ENCODE data around the gene RAB3C. TPM values are rescaled to one million over a fixed set of nuclear protein-coding genes. Genes with fewer than 3 reads are reported as not detected.

The RAB3C gene
- total RNA-seq, 1 experiment from 2014 or later, result 13.3 TPM

GRCh38 chr5:58851571-58851970, 268.7 kb downstream of the RAB3C start:
- DNase-seq (ENCODE audit: low spot score) (no peak), ATAC-seq (no peak)
- POLR2A ChIA-PET, result no interaction called here
- CTCF ChIA-PET, result interaction anchor here (5.3 kb wide), 1 partner anchor 353 kb away, joined by 69 read pairs; no protein-coding TSS in a partner anchor
- Mint-ChIP-seq H3K27ac (no peak overlapping the region), H3K27me3 (ENCODE audit: low read depth) (no peaks in the 10 kb centered on the region), H3K36me3 (no peaks in the 10 kb centered on the region), H3K4me3 (no peak overlapping the region), H3K9me3 (no peaks in the 10 kb centered on the region), H3K4me1 (peaks cover 5% of the 10 kb centered on the region)
- TF ChIP-seq ZNF281 (CRISPR knock-in tag; IDR thresholded peaks at IDR 0.05), result no peak
- TF ChIP-seq MYBL2 (CRISPR knock-in tag; IDR thresholded peaks at IDR 0.05), result no peak
- TF ChIP-seq NR2C2 (CRISPR knock-in tag; IDR thresholded peaks at IDR 0.05), result no peak
- no peak for TF ChIP-seq JUN (CRISPR knock-in tag; IDR thresholded peaks at IDR 0.05)
- no peak for TF ChIP-seq ZNF121 (CRISPR knock-in tag; IDR thresholded peaks at IDR 0.05)
- TF ChIP-seq TP53 (CRISPR knock-in tag; IDR thresholded peaks at IDR 0.05), result no peak
- TF ChIP-seq GABPB1 (CRISPR knock-in tag; IDR thresholded peaks at IDR 0.05), result no peak
- no peak for TF ChIP-seq NR1H2 (CRISPR knock-in tag; IDR thresholded peaks at IDR 0.05)
- no peak for TF ChIP-seq EMX1 (CRISPR knock-in tag; IDR thresholded peaks at IDR 0.05)
- no peak for TF ChIP-seq ESRRA (CRISPR knock-in tag; IDR thresholded peaks at IDR 0.05; ENCODE audit: borderline replicate concordance)
- TF ChIP-seq RORB (CRISPR knock-in tag; IDR thresholded peaks at IDR 0.05), result no peak
- TF ChIP-seq E2F1 (CRISPR knock-in tag; IDR thresholded peaks at IDR 0.05), result no peak
- no peak for TF ChIP-seq ATF1 (CRISPR knock-in tag; IDR thresholded peaks at IDR 0.05)
- TF ChIP-seq RELA (CRISPR knock-in tag; IDR thresholded peaks at IDR 0.05; ENCODE audit: borderline replicate concordance), result no peak
- TF ChIP-seq, protein P1, sequence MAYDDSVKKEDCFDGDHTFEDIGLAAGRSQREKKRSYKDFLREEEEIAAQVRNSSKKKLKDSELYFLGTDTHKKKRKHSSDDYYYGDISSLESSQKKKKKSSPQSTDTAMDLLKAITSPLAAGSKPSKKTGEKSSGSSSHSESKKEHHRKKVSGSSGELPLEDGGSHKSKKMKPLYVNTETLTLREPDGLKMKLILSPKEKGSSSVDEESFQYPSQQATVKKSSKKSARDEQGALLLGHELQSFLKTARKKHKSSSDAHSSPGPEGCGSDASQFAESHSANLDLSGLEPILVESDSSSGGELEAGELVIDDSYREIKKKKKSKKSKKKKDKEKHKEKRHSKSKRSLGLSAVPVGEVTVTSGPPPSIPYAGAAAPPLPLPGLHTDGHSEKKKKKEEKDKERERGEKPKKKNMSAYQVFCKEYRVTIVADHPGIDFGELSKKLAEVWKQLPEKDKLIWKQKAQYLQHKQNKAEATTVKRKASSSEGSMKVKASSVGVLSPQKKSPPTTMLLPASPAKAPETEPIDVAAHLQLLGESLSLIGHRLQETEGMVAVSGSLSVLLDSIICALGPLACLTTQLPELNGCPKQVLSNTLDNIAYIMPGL (CRISPR knock-in tag; IDR thresholded peaks at IDR 0.05), result no peak
- no peak for TF ChIP-seq SP1 (CRISPR knock-in tag; conservative IDR thresholded peaks at IDR 0.05)
- no peak for TF ChIP-seq CREM (CRISPR knock-in tag; IDR thresholded peaks at IDR 0.05)
- TF ChIP-seq PRRX2 (CRISPR knock-in tag; IDR thresholded peaks at IDR 0.05), result no peak

DNA sequence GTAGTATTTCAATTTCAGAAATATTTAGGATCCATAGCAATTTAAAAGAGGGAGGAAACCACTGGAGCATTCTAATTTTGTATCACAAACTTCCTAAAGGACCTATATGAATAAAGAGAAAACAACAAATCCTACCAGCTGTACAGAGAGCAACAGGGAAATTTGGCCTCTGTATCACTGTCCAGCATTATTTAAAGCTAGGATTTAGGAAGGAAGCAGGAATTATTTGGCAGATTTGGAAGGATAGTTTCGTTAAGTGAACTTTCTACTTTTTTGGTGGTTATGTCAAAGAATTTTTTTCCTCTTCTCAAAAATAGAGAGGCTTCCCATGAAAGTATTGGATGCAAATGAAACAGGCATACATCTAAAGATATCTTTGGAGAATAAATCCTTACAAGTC, 269.7 kb downstream of the RAB3C start:
- H3K4me1 Mint-ChIP-seq, result peaks cover 5% of the 10 kb centered on the region
- H3K9me3 Mint-ChIP-seq, result no peaks in the 10 kb centered on the region
- no peaks in the 10 kb centered on the region for H3K27me3 Mint-ChIP-seq (ENCODE audit: low read depth)
- DNase-seq (ENCODE audit: low spot score), result no peak
- ChIA-PET CTCF (interaction anchor here (5.3 kb wide), 1 partner anchor 354 kb away, joined by 69 read pairs; no protein-coding TSS in a partner anchor), POLR2A (no interaction called here)
- no peak overlapping the region for H3K4me3 Mint-ChIP-seq
- H3K36me3 Mint-ChIP-seq, result no peaks in the 10 kb centered on the region
- H3K27ac Mint-ChIP-seq, result no peak overlapping the region
- no peak for ATAC-seq
- TF ChIP-seq EMX1 (CRISPR knock-in tag; IDR thresholded peaks at IDR 0.05) (no peak), FOXP1 (CRISPR knock-in tag; IDR thresholded peaks at IDR 0.05; ENCODE audit: borderline replicate concordance) (no peak), TEAD1 (CRISPR knock-in tag; IDR thresholded peaks at IDR 0.05) (no peak), SMAD3 (CRISPR knock-in tag; IDR thresholded peaks at IDR 0.05; ENCODE audit: borderline replicate concordance) (no peak), USF2 (CRISPR knock-in tag; IDR thresholded peaks at IDR 0.05) (no peak), ZNF396 (CRISPR knock-in tag; IDR thresholded peaks at IDR 0.05; ENCODE audit: borderline replicate concordance) (no peak), ZNF425 (CRISPR knock-in tag; conservative IDR thresholded peaks at IDR 0.05) (no peak), KAT7 (CRISPR knock-in tag; IDR thresholded peaks at IDR 0.05; ENCODE audit: borderline replicate concordance) (no peak), NR2C2 (CRISPR knock-in tag; IDR thresholded peaks at IDR 0.05) (no peak)
- TF ChIP-seq, protein P2, sequence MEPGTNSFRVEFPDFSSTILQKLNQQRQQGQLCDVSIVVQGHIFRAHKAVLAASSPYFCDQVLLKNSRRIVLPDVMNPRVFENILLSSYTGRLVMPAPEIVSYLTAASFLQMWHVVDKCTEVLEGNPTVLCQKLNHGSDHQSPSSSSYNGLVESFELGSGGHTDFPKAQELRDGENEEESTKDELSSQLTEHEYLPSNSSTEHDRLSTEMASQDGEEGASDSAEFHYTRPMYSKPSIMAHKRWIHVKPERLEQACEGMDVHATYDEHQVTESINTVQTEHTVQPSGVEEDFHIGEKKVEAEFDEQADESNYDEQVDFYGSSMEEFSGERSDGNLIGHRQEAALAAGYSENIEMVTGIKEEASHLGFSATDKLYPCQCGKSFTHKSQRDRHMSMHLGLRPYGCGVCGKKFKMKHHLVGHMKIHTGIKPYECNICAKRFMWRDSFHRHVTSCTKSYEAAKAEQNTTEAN (CRISPR knock-in tag; IDR thresholded peaks at IDR 0.05), result no peak
